IPS DF 6.9 (cell line): ENCODE measurements around the gene NALF2.

ENCODE experiments used
- DNase-seq: peaks from one replicate; pipeline ENCODE4 v3.0.0-alpha.2; 2013; ENCODE audit warnings: low read depth, low spot score
- H3K27ac ChIP-seq: one replicate; pipeline ENCODE4 v1.5.1; 2013; ENCODE audit warnings: low read length, control low read depth
- H3K27me3 ChIP-seq: 2 replicates; pipeline ENCODE4 v1.6.1; 2013; ENCODE audit warnings: mild to moderate bottlenecking, low read length; ENCODE audit not compliant: control insufficient read depth, insufficient read depth
- H3K36me3 ChIP-seq: 2 replicates; pipeline ENCODE4 v1.6.1; 2013; ENCODE audit warnings: low read length; ENCODE audit not compliant: control insufficient read depth, insufficient read depth
- H3K4me1 ChIP-seq: 2 replicates; pipeline ENCODE4 v1.6.1; 2013; ENCODE audit warnings: low read length; ENCODE audit not compliant: control insufficient read depth, insufficient read depth
- H3K4me3 ChIP-seq: 2 replicates; pipeline ENCODE4 v1.5.1; 2013; ENCODE audit warnings: mild to moderate bottlenecking, low read length
- H3K9me3 ChIP-seq: 2 replicates; pipeline ENCODE4 v1.6.1; 2013; ENCODE audit warnings: low read length, inconsistent platforms; ENCODE audit not compliant: control insufficient read depth, insufficient read depth
- WGBS: extraction: QIAGEN DNeasy Blood & Tissue Kit; methylation state at CpG from one replicate; pipeline ENCODE4 v1.1.7; 2013; ENCODE audit warnings: mixed read lengths, missing lambda C conversion rate; ENCODE audit not compliant: insufficient read length, insufficient coverage; 5-methylcytosine and 5-hydroxymethylcytosine counted together

NALF2 gene

GRCh38 chrX:69551421-69552009 lies 47.4 kb downstream of the NALF2 start:
- Histone ChIP-seq H3K27me3 (no peaks in the 10 kb centered on the region), H3K4me3 (no peak overlapping the region), H3K4me1 (peaks cover 2% of the 10 kb centered on the region; the same call in 1 of the 2 replicates), H3K36me3 (no peaks in the 10 kb centered on the region), H3K27ac (no peak overlapping the region), H3K9me3 (no peaks in the 10 kb centered on the region)
- no CpG with 5 or more reads among the region's 7 CpGs for WGBS
- DNase-seq: no peak

DNA sequence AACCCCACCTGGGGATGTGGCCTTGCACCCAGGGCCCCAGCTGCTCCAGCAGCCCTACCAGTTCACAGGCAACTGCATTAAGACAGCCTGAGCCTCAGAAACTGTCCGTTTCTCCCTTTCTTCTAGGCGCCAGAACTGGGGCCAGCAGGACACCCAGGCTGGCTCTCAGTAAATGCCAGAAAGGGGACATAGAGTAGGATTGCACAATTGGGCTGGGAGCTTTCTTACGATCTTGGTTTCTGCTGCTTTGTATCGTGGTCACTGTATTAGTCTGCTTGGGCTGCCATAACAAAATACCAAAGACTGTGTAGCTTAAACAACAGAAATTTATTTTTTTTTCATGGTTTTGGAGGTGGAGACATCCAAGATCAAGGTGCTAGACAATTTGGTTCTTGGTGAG lies 48.4 kb downstream of the NALF2 start:
- Histone ChIP-seq H3K36me3 (no peaks in the 10 kb centered on the region), H3K9me3 (no peaks in the 10 kb centered on the region), H3K4me3 (no peak overlapping the region), H3K4me1 (peaks cover 2% of the 10 kb centered on the region; the same call in 1 of the 2 replicates), H3K27me3 (no peaks in the 10 kb centered on the region), H3K27ac (no peak overlapping the region)
- no peak for DNase-seq
- WGBS: no CpG with 5 or more reads among the region's 4 CpGs
